ENCODE measurements around the gene GALNT11.
"Not testable (repeated sequence)": the region's sequence is repeated elsewhere in the genome, so short reads cannot be mapped to it uniquely, and the experiment has no call there.

- TF ChIP-seq CTCF, POLR2A, EP300 (IDR thresholded peaks at IDR 0.05): not testable (repeated sequence)
Observed at GRCh38 chr7:152021740-152022139, 3.7 kb upstream of the GALNT11 start.
